Activated CD8-positive, alpha-beta T cell treated with anti-CD3 and anti-CD28 coated beads, Interleukin-2, amount 10 ng/mL, durations not matched to agents 7 days and 5 days (primary cell): ENCODE data around the gene CDH4. TPM values are rescaled to one million over a fixed set of nuclear protein-coding genes. Genes with fewer than 3 reads are reported as not detected.

Source experiments
- ATAC-seq: fragments of 150-1000 bp; cut with Tn5 transposase; one replicate; pipeline ENCODE4 v1.10.0; 2021; ENCODE audit warnings: moderate library complexity
- CTCF ChIA-PET: fragments of 350-600 bp; sonication (Branson Sonifier 250); formaldehyde crosslinking; loops from one replicate; lab custom pipeline; 2021; ENCODE audit warnings: antibody characterized with exemption; lab: Charles Lee
- POLR2A ChIA-PET: fragments of 350-600 bp; sonication (Branson Sonifier 250); formaldehyde crosslinking; loops from one replicate; lab custom pipeline; 2021; ENCODE audit warnings: antibody characterized with exemption; lab: Charles Lee
- DNase-seq: peaks from one replicate; pipeline ENCODE4 v3.0.0-alpha.2; 2020
- H3K27ac Mint-ChIP-seq: one replicate; pipeline ENCODE4 v1.8.0; 2021; ENCODE audit warnings: mild to moderate bottlenecking, mixed read lengths
- H3K27me3 Mint-ChIP-seq: one replicate; pipeline ENCODE4 v1.8.0; 2021; ENCODE audit warnings: low read depth, mixed read lengths
- H3K36me3 Mint-ChIP-seq: one replicate; pipeline ENCODE4 v1.8.0; 2021; ENCODE audit warnings: low read depth, mixed read lengths
- H3K4me1 Mint-ChIP-seq: one replicate; pipeline ENCODE4 v1.8.0; 2021; ENCODE audit warnings: low read depth, mixed read lengths
- H3K4me3 Mint-ChIP-seq: one replicate; pipeline ENCODE4 v1.8.0; 2021; ENCODE audit warnings: mild to moderate bottlenecking, mixed read lengths
- H3K9me3 Mint-ChIP-seq: one replicate; pipeline ENCODE4 v1.8.0; 2022; ENCODE audit warnings: mixed read lengths; ENCODE audit not compliant: insufficient read depth
- total RNA-seq, 2 experiments: library from RNA; stranded (reverse); gene quantifications; one replicate each; pipeline ENCODE4 v1.2.3, GENCODE V29; 2021

The CDH4 gene
- total RNA-seq, 2 experiments from 2014 or later = 0.05 to 0.13 TPM

- ChIA-PET POLR2A (no interaction called here), CTCF (no interaction called here)
- Mint-ChIP-seq H3K36me3 (no peaks in the 10 kb centered on the region), H3K9me3 (peaks cover 3% of the 10 kb centered on the region), H3K27me3 (no peaks in the 10 kb centered on the region), H3K4me1 (no peaks in the 10 kb centered on the region), H3K27ac (no peak overlapping the region), H3K4me3 (no peak overlapping the region)
- ATAC-seq (no peak), DNase-seq (no peak)
These were observed 157.1 kb downstream of the CDH4 start for GRCh38 chr20:61408951-61409740.

- DNase-seq (no peak), ATAC-seq (no peak)
- Mint-ChIP-seq H3K4me3 (no peak overlapping the region), H3K4me1 (no peaks in the 10 kb centered on the region), H3K27me3 (no peaks in the 10 kb centered on the region), H3K27ac (no peak overlapping the region), H3K9me3 (peaks cover 3% of the 10 kb centered on the region), H3K36me3 (no peaks in the 10 kb centered on the region)
- POLR2A ChIA-PET = no interaction called here
- CTCF ChIA-PET = no interaction called here
These were observed 159.7 kb downstream of the CDH4 start for GRCh38 chr20:61411743-61412142.

GRCh38 chr20:61413752-61414151 lies 161.7 kb downstream of the CDH4 start:
- Mint-ChIP-seq H3K36me3 (no peaks in the 10 kb centered on the region), H3K27ac (no peak overlapping the region), H3K4me3 (no peak overlapping the region), H3K27me3 (no peaks in the 10 kb centered on the region), H3K9me3 (no peaks in the 10 kb centered on the region), H3K4me1 (no peaks in the 10 kb centered on the region)
- no peak for DNase-seq
- ChIA-PET POLR2A (no interaction called here), CTCF (no interaction called here)
- ATAC-seq = no peak

GRCh38 chr20:61414455-61414991 lies 162.5 kb downstream of the CDH4 start:
- H3K36me3 Mint-ChIP-seq = no peaks in the 10 kb centered on the region
- CTCF ChIA-PET = no interaction called here
- POLR2A ChIA-PET = no interaction called here
- H3K27ac Mint-ChIP-seq = no peak overlapping the region
- no peak for ATAC-seq
- H3K4me1 Mint-ChIP-seq = no peaks in the 10 kb centered on the region
- no peaks in the 10 kb centered on the region for H3K9me3 Mint-ChIP-seq
- no peaks in the 10 kb centered on the region for H3K27me3 Mint-ChIP-seq
- no peak overlapping the region for H3K4me3 Mint-ChIP-seq
- no peak for DNase-seq

- CTCF ChIA-PET = no interaction called here
- POLR2A ChIA-PET = no interaction called here
- Mint-ChIP-seq H3K9me3 (no peaks in the 10 kb centered on the region), H3K36me3 (no peaks in the 10 kb centered on the region), H3K27ac (no peak overlapping the region), H3K4me3 (no peak overlapping the region), H3K27me3 (no peaks in the 10 kb centered on the region), H3K4me1 (no peaks in the 10 kb centered on the region)
- no peak for DNase-seq
- no peak for ATAC-seq
These were observed 164.5 kb downstream of the CDH4 start for GRCh38 chr20:61416546-61416945.

GRCh38 chr20:61417221-61417941 lies 165.3 kb downstream of the CDH4 start:
- POLR2A ChIA-PET = no interaction called here
- CTCF ChIA-PET = no interaction called here
- Mint-ChIP-seq H3K9me3 (no peaks in the 10 kb centered on the region), H3K4me3 (no peak overlapping the region), H3K36me3 (no peaks in the 10 kb centered on the region), H3K27ac (no peak overlapping the region), H3K27me3 (no peaks in the 10 kb centered on the region), H3K4me1 (no peaks in the 10 kb centered on the region)
- DNase-seq (no peak), ATAC-seq (no peak)

- H3K4me3 Mint-ChIP-seq = no peak overlapping the region
- CTCF ChIA-PET = no interaction called here
- no peaks in the 10 kb centered on the region for H3K36me3 Mint-ChIP-seq
- H3K27me3 Mint-ChIP-seq = no peaks in the 10 kb centered on the region
- no peaks in the 10 kb centered on the region for H3K9me3 Mint-ChIP-seq
- H3K27ac Mint-ChIP-seq = no peak overlapping the region
- ATAC-seq (no peak), DNase-seq (no peak)
- POLR2A ChIA-PET = no interaction called here
- H3K4me1 Mint-ChIP-seq = no peaks in the 10 kb centered on the region
These were observed 166.9 kb downstream of the CDH4 start for GRCh38 chr20:61419010-61419409.

- CTCF ChIA-PET = no interaction called here
- H3K4me3 Mint-ChIP-seq = no peak overlapping the region
These were observed 167.4 kb downstream of the CDH4 start for GRCh38 chr20:61419501-61419900.

GRCh38 chr20:61420056-61420455 lies 168.0 kb downstream of the CDH4 start:
- DNase-seq (no peak), ATAC-seq (no peak)
- no peaks in the 10 kb centered on the region for H3K4me1 Mint-ChIP-seq
- ChIA-PET POLR2A (no interaction called here), CTCF (no interaction called here)
- H3K27me3 Mint-ChIP-seq = no peaks in the 10 kb centered on the region
- H3K4me3 Mint-ChIP-seq = no peak overlapping the region
- no peaks in the 10 kb centered on the region for H3K9me3 Mint-ChIP-seq
- no peak overlapping the region for H3K27ac Mint-ChIP-seq
- no peaks in the 10 kb centered on the region for H3K36me3 Mint-ChIP-seq

More at GRCh38 chr20:61419501-61419900, 167.4 kb downstream of the CDH4 start:
- no peak overlapping the region for H3K27ac Mint-ChIP-seq
- H3K27me3 Mint-ChIP-seq = no peaks in the 10 kb centered on the region
- no peaks in the 10 kb centered on the region for H3K9me3 Mint-ChIP-seq
- no peaks in the 10 kb centered on the region for H3K36me3 Mint-ChIP-seq
- no peaks in the 10 kb centered on the region for H3K4me1 Mint-ChIP-seq
- ATAC-seq (no peak), DNase-seq (no peak)
- POLR2A ChIA-PET = no interaction called here

GRCh38 chr20:61420781-61421180 lies 168.7 kb downstream of the CDH4 start:
- Mint-ChIP-seq H3K4me3 (no peak overlapping the region), H3K27ac (no peak overlapping the region), H3K9me3 (no peaks in the 10 kb centered on the region), H3K36me3 (no peaks in the 10 kb centered on the region), H3K4me1 (no peaks in the 10 kb centered on the region), H3K27me3 (no peaks in the 10 kb centered on the region)
- DNase-seq (no peak), ATAC-seq (no peak)
- ChIA-PET POLR2A (no interaction called here), CTCF (no interaction called here)

GRCh38 chr20:61422636-61423425 lies 170.8 kb downstream of the CDH4 start:
- no peak for DNase-seq
- no peak for ATAC-seq
- H3K27me3 Mint-ChIP-seq = no peaks in the 10 kb centered on the region
- no peak overlapping the region for H3K4me3 Mint-ChIP-seq
- no peaks in the 10 kb centered on the region for H3K4me1 Mint-ChIP-seq
- H3K9me3 Mint-ChIP-seq = no peaks in the 10 kb centered on the region
- H3K36me3 Mint-ChIP-seq = no peaks in the 10 kb centered on the region
- no peak overlapping the region for H3K27ac Mint-ChIP-seq
- CTCF ChIA-PET = no interaction called here
- POLR2A ChIA-PET = no interaction called here
